IMR-90 (cell line): ENCODE measurements around the gene SLC24A3.

Experiments
- CEBPB ChIP-seq: IDR thresholded peaks from 2 replicates; pipeline ENCODE4 v1.6.1; 2012; ENCODE audit warnings: low read depth, low read length, improper control_type of control experiment
- MAFK ChIP-seq: IDR thresholded peaks from 2 replicates; pipeline ENCODE4 v1.6.1; 2012; ENCODE audit warnings: low read depth, low read length, improper control_type of control experiment
- POLR2A ChIP-seq: IDR thresholded peaks from 2 replicates; pipeline ENCODE4 v1.6.1; 2012; ENCODE audit warnings: mild to moderate bottlenecking, low read depth, low read length
- RAD21 ChIP-seq: IDR thresholded peaks from 2 replicates; pipeline ENCODE4 v1.6.1; 2012; ENCODE audit warnings: low read length, improper control_type of control experiment
- TF ChIP-seq, protein P1 (sequence below): conservative IDR thresholded peaks from 2 replicates; pipeline ENCODE4 v1.5.1; 2012; ENCODE audit warnings: mild to moderate bottlenecking, low read depth, low read length, improper control_type of control experiment
- TF ChIP-seq, protein P2 (sequence below): fragments of 150-350 bp; IDR thresholded peaks from 2 replicates; pipeline ENCODE4 v1.6.1; 2016; ENCODE audit warnings: low read depth, mild to moderate bottlenecking, low read length, moderate library complexity, borderline replicate concordance

DNA sequence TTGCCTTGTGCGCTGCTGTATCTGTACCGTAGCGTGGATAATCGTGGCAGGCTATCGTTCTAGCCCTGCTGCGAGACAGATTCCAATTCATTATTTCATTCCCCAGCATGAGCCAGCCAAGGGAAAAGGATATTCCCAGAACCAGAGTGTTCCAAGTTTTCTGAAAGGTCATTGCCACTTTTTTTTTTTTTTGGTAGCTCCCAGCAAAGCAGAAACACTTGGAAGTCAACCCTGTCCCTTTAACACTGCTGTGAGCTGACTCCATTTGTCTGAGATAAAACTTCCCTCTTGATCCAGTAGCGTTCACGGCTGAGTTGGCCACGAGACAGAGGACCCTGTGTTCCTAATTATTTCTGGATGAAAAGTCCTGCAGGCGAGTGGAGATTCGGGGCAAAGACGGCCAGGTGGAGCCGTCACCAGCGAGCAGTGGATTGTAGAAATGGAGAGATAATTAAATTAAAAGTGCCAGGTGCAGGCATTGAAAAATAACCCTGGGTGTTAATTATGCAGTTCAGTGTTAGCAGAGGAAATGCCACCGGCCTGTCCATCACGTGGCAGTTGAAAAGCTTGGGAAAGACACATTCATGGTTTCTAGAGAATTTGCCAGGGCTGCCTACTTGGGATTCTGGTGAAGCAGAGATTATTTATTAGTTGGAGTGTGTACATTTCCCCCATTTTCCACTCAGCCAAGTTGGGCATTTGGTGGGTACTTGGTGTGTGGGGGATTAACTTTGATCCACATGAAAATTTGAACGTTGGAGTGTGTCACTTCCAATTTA, 164.2 kb downstream of the SLC24A3 start:
- no peak for TF ChIP-seq RAD21
- TF ChIP-seq, protein P1, sequence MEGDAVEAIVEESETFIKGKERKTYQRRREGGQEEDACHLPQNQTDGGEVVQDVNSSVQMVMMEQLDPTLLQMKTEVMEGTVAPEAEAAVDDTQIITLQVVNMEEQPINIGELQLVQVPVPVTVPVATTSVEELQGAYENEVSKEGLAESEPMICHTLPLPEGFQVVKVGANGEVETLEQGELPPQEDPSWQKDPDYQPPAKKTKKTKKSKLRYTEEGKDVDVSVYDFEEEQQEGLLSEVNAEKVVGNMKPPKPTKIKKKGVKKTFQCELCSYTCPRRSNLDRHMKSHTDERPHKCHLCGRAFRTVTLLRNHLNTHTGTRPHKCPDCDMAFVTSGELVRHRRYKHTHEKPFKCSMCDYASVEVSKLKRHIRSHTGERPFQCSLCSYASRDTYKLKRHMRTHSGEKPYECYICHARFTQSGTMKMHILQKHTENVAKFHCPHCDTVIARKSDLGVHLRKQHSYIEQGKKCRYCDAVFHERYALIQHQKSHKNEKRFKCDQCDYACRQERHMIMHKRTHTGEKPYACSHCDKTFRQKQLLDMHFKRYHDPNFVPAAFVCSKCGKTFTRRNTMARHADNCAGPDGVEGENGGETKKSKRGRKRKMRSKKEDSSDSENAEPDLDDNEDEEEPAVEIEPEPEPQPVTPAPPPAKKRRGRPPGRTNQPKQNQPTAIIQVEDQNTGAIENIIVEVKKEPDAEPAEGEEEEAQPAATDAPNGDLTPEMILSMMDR = no peak
- no peak for TF ChIP-seq POLR2A
- TF ChIP-seq CEBPB = no peak
- TF ChIP-seq, protein P2, sequence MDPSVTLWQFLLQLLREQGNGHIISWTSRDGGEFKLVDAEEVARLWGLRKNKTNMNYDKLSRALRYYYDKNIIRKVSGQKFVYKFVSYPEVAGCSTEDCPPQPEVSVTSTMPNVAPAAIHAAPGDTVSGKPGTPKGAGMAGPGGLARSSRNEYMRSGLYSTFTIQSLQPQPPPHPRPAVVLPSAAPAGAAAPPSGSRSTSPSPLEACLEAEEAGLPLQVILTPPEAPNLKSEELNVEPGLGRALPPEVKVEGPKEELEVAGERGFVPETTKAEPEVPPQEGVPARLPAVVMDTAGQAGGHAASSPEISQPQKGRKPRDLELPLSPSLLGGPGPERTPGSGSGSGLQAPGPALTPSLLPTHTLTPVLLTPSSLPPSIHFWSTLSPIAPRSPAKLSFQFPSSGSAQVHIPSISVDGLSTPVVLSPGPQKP = no peak
- no peak for TF ChIP-seq MAFK
